Effector CD4-positive, alpha-beta T cell (primary cell): Measurements from ENCODE around the gene APBB2.
"Not testable (repeated sequence)": the region's sequence is repeated elsewhere in the genome, so short reads cannot be mapped to it uniquely, and the experiment has no call there.

ENCODE experiments used
- DNase-seq: peaks from one replicate; pipeline ENCODE4 v3.0.0-alpha.2; 2020

The APBB2 gene

DNA sequence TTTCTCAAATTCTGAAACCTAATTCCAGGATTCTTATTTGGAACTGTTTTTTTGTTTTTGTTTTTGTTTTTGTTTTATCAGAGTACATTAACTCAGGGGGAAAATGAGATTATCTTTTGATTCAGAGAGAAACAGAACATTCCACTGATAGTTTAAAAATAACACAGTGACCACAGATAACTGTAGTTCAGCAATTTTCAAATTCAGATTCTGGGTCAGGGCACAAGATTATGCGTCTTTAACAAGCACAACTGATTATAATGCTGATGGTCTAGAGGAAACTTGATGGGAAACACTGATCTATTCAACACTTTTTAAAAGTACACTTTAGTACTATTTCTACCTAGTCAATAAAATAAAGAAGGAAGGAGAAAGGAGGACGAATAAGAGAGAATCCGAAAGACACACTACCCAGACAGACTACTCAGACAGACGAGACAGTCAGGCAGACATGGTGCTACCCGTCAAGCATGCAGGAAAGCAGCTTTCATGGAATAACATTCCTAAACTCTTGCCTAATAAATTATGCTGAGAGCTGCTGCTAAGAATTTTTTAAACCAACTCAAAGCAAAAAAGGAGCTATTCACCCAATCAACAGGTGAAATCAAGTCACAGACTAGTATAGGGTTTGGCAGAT, 59.0 kb downstream of the APBB2 start:
- DNase-seq, result no peak

DNA sequence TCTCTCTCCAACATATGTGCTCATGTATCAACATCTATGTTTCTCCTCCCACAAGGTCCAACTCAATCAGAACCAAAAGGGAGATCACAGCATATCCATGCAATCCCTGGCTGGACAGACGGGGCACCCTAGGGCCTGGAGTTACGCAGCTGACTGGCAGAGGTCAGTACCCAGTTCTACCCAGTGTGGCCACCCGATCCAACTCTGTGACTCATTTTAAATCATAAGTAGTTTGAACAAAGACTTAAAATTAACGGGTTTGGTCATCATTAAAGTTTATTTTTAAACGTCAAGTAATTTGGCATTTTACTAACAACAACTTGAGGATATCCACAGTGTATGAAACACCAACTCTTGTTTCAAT, 59.5 kb downstream of the APBB2 start:
- no peak for DNase-seq

DNA sequence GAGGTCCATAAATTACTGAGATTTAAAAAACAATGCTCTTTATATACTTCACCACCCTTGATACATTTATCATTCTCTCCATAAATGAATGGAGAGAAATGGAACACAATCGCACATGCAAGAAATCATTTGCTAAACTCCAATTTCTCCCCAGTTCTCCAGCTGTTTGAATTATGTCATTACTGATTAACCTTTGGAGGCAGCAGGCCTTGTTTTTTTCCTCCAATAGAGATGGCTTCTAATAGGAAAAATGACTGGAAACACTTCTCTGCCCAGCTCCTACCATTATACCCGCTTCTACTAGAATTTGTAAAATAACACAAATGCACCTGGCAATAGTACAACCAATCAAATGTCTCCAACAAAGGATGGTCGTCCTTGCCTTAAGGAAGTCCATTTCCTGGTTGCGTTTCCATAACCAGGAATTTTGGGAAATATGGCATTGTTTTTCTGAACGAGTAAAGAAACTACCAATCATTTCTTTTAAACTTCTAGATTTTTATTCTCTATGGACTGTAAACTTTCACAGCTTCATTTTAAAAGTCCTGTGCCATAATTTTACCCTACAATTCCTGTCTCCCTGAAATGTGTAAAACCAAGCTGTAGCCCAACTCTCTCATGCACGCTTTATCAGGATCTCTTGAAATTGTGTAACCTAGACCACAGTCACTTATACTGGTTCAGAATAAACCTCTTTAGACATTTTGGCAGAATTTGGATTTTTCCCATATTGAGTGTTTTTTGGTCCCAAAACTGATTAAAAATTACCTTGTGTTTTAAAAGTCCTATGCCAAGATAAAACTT, 60.1 kb downstream of the APBB2 start:
- DNase-seq, result no peak

DNA sequence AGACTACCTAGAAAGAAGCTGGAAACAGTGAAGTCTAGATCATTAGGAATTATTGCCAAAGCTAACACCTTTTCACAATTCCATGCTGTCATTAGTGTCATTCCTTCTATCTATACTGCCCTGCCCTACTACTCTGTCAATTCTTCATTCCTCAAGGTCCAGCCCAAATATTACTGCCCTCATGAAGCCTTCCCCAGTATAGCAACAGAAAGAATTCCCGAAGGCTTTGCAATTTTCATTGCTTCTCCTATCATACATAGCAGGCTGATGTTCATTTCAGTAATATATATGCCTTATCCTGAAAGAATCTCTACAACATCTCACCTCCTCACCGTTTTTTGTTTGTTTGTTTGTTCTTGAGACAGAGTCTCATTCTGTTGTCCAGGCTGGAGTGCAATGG, 63.9 kb downstream of the APBB2 start:
- no peak for DNase-seq

DNA sequence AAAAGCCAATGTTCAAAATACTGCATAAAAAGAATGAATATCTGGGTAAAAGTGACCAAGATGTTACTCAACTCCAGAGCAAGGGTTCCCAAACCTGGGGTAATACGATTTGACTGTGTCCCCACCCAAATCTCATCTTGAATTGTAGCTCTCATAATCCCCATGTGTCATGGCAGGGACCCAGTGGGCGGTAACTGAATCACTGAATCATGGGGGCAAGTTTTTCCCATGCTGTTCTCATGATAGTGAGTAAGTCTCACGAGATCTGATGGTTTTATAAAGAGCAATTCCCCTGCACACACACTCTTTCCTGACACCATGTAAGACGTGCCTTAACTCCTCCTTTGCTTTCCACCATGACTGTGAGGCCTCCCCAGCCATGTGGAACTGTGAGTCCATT, 64.8 kb downstream of the APBB2 start:
- DNase-seq, result not testable (repeated sequence)

DNA sequence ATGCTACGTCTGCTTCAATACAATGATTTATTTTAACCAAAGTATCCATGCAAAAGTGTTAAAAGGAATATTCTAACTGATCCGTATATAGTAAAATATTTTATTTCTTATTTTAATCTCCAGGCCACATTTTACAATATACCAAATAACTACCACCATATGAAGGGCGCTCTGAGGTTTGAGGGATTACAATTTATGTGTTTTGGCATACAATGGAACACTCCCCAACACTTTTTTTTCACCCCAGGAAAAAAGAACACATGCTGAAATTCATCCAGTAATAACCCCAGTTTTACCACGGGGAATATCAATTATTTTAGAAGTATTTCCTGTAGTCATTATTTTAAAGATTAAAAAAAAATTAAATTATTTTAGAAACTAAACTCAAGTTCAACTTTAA, 65.4 kb downstream of the APBB2 start:
- no peak for DNase-seq

DNA sequence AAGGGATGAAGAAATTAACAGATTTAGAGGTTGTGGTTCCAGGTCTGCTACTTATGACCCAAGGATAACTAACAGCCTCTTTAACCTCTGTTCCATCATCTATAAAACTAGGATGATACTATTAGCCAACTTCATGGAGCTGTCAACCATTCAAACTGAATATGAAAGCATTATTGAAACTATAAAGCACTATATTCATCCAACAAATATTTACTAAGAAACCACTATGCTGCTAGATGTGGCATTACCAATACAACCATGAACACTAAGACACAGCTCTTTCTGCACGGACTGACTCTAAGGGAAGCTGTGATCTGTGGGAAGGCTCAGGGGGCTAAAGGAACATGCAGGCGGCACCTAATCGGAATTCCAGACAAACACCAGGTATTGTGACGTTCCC, 66.0 kb downstream of the APBB2 start:
- no peak for DNase-seq

DNA sequence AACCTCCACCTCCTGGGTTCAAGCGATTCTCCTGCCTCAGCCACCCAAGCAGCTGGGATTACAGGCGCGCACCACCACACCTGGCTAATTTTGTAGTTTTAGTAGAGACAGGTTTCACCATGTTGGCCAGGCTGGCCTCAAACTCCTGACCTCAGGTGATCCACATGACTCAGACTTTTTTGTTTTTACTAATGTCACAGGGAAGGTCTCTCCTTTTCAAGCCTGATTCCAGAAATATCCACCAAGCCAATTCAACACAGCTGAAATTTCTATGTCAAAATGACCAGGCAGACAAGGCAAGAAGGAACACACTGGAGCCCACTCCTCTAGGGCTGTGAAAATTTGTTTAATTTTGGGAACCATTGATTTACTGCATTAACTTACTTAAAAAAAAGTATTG, 66.8 kb downstream of the APBB2 start:
- not testable (repeated sequence) for DNase-seq

DNA sequence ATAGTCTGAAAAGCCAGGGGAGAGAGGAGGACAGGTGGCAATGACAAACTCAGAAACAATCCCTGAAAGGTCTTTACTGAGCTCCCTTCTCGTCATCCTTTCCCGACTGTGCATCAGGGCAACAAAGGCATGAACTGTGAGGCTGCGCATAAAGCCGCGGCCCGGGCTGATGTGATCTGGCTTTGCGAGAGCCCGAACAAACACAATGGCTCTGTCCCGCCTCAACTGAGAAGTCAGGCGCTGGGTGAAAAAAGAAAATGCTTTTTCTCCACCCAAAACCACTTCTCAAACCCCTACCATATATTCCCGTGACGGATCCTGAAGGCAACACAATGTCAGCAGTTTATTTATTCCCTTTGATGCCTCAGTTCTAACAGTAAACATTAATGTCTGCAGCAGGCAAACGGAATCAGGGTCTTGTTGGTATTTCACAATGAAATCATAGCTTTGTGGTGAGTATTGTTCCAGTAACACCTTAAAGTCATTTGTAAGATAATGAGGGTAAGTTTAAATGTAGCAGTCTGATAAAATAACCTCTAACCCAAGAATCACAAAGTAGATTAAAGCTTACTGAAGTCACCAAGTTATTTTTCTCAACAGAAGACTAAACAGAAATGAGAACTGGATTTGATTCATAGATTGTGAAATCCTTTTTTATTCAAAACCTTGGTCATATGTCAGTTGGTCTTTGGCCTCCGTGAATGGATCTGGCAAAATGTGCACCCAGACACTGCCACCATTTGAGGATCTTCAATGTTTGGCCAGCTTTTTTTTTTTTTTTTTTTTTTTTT, 67.4 kb downstream of the APBB2 start:
- no peak for DNase-seq

DNA sequence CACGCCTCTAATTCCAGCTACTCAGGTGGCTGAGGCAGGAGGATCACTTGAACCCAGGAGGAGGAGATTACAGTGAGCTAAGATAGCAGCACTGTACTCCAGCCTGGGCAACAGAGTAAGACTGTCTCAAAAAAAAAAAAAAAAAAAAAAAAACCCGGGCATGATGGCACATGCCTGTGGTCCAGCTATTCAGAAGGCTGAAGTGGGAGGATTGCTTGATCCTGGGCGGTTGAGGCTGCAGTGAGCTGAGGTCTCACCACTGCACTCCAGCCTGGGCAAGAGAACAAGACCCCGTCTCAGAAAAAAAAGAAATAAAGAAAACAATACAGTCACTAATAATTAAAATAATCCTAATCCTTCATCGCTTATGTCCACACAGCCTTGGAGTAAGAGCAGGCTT, 68.1 kb downstream of the APBB2 start:
- no peak for DNase-seq

DNA sequence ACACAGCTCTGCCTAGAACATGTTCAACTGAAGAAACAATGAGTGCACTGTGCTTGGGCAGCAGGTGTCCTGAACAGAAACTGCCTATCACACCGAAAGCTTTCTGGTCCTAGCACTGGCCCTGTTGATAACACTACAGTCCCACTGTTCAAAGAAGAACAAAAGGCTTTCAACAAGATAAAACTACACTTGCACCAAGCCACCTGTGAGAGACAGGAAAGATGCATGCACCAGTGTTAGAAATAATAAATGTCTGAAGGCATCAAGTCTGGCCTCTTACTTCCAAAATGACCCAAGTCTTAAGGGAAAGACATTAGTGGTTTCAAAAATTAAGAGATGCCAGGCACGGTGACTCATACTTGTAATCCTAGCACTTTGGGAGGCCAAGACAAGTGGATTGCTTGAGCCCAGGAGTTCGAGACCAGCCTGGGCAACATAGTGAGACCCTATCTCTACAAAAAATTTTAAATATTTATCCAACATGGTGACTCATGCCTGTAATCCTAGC, 68.7 kb downstream of the APBB2 start:
- no peak for DNase-seq

DNA sequence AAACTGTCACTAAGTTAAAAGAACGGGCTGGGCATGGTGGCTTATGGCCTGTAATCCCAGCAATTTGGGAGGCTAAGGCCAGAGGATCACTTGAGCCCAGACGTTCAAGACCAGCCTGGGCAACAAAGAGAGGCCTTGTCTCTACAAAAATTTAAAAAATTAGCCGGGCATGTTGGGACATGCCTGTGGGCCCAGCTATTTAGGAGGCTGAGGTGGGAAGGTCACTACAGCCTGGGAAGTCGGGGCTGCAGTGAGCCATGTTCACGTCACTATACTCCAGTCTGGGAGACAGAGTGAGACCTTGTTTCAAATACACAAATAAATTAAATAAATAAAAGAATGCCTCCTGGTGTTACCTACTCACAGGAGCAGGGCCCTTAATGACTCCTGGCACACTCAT, 69.5 kb downstream of the APBB2 start:
- DNase-seq, result no peak

DNA sequence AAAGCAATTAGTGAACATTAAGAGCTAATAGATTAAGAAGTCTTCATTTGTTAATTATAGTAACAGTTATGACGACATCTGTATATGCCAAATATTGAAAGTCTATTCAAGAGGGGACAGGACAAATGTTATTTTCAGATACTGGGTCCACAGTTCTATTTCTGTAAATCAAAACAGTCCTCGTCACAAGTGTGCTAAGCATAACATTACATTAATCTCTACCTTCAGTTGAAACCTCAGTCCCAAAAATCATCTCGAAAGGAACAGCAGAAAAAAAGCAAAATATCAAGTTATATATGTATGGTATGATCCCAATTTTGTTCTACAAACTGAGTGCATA, 70.3 kb downstream of the APBB2 start:
- no peak for DNase-seq

DNA sequence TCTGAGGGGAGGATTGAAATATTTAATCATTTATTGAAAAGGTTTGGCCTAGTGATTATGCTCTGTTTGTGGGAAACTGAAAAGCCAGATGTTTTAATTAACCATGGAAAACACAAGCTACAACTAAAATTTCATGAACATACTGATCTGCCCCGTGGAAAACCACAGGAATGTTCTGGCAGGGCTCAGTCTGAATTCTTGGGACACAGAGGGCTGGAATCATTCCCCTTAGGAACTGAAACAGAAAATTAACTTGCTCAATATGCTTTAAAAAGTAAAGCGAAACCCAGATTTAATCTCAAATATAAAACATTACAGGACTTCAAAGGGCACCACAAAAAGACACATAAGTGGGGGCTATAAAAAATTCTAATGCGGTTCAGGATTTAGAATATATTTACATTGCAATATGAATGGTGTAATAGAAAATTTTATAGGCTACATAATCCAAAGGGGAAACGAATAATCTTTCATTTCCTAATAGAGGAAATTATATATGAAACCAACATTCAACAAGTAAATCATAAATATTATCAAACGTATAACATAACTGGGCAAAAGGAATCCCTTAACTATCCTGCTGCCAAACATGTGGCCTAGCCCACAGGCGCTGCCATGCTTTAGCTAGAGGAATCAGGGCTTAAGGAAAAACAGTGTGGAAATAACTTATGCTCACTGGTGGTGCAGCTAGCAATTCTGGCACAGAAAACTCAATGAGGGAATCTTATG, 70.9 kb downstream of the APBB2 start:
- no peak for DNase-seq

DNA sequence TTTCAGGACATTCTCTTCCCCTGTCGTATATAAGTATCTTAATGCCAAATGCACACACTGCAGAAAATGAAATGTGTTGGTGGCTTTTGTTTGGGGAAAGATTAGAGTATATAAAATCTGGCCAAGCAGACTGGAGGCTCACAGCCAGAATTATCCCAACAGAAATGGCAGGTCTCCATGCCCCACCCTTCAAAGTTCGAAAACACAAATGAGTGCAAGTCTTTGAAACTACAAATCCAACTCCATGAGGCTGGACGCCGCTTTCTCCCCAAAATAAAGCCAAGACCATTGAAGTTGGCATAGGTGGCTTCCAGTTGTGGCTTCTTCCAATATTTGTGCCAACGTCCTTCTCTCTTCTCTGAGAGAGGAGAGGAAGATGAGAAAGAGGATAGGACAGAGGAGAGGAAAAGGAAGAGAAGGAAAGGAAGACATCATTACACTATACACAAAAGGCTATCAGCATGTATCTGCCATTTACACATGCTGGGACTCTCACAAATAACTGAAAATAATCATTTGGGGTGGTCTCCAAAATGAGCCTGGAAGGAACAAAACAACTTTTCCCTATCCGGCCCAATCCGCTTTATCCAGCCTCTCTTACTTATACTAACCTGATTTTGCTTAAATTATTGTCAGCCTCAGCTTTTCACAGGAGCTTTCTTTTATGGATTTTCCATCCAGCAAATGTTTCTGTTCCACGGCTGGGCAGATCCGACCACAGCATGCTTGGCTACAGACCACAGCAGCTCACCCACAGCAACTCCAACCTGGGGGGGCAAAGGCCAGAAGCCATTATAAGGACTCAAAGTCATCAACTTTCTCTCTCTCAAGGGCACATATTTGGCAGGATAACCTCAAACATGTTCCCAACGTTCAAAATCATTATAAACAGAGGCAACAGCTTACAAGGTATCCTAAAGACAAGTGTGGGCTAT, 71.7 kb downstream of the APBB2 start:
- no peak for DNase-seq

DNA sequence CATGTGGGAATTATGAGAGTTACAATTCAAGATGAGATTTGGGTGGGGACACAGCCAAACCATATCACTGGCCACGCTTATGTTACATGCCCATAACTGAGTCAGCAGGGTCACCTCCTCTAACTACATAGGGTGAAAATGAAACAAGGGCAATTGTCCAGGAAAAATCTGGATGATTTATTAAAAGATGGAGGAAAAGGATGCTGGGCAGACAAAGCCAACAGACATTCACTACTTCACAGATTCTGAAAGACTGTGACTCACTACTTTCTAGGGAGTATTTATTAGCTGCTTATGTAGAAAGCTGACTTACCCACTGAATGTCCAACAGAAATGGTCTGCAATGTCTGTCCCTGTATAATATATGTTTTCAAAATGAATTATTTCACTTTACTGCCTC, 72.4 kb downstream of the APBB2 start:
- no peak for DNase-seq

DNA sequence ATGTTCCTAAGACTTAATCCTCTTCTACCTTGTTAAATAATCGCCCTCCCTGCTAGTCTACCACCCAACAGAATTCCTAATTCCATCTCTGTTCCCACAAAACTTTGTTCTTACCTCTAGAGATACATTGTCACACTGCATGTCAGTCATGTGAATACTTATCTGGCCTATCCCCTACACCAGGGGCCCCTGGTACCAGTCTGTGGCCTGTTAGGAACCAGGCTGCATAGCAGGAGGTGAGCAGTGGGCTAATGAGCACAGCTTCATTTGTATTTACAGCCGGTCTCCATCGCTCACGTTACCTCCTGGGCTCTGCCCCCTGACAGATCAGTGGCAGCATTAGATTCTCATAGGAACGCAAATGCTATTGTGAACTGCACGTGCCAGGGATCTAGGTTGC, 73.9 kb downstream of the APBB2 start:
- DNase-seq, result no peak

DNA sequence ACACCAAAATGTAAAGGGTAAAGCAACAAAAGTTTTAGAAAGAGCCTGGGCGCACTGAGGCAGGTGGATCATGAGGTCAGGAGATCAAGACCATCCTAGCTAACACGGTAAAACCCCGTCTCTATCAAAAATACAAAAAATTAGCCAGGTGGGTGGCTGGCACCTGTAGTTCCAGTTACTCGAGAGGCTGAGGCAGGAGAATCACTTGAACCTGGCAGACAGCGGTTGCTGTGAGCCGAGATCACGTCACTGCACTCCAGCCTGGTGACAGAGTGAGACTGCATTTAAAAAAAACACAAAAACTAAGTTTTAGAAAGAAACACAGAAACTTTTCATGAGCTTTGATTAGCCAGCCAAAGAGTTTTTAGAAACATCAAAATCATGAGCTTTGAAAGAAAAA, 76.5 kb downstream of the APBB2 start:
- DNase-seq, result no peak

DNA sequence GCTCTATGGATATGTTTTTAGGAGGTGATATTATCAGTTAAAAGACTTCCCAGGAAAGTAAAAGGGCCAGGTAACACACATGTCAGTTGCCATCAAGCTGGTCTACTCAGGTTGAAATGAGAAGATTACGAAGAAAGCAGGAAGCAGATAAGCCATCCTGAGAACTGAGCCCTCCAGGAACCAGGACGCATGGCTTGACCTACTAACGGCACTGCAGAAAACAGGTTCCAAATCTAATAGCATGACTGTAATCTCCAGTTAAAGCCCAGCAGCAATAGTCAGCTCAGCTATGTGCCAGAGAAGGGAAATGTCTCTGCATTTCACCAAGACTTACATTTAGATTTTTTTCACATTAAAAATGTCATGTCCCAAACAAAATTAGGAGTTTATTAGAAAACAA, 77.9 kb downstream of the APBB2 start:
- DNase-seq, result no peak

DNA sequence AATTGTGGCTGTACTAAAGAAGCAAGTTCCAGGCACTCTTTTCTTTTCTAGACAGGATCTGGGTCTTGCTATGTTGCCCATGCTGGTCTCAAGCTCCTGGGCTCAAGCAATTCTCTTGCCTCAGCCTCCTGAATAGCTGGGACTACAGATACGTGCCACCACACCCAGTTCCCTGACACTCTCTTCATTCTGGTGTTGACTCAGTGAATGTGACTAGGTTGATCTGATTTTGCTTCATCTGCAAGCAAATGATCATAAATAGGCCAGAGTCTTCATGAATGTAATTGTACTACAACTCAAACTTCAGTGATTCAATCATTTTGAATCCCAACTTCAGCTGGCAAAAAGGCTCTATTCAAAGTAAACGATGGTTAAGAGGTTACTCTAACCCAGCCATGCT, 78.5 kb downstream of the APBB2 start:
- DNase-seq, result no peak

DNA sequence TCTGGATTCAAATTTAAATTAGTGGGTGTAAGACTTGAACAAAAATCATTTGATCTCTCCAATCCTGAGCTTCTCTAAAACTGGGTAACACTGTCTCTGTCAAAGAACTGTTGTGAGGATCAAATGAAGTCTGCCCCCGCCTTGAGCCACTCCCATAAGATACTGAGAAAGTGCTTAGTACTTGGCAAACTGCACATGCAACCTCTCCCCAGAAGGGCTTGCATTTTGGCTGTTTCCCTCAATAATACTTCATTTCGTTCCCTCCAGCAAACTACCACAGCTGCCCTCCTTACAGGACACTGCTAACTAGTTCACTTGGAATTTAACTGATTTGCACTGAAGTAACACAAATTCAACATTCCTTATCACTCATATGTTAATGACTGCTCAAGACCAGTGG, 79.8 kb downstream of the APBB2 start:
- no peak for DNase-seq

DNA sequence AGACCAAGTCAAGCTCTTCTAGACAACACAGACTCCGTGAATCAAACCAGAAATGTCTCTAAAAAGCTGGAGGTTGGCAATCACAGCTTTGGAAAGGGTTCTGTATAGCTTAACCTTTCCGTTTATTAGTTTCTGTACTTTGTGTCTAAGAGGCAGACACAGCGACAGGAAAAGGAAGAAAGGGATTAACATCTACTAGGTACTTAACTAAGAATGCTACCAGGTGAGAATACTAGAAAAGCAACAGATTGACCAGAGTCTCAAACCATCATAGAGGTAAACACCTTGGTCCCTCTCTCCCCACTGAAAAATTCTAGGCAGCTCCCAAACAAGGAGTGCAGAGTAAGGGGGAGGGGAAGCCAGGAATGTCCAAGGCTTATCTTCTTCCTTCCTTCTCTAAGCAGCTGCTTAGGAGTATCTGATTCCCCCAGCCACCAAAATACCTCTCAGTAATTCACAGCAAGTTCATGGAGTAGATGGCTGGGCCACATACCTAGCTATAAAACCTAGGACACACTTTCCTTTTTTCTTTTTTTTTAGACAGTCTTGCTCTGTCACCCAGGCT, 80.8 kb downstream of the APBB2 start:
- no peak for DNase-seq
